K562 (cell line): ENCODE data around the gene COL25A1. TPM values are rescaled to one million over a fixed set of nuclear protein-coding genes. Genes with fewer than 3 reads are reported as not detected.

Source experiments
- ATAC-seq: fragments of 200-7000 bp; cut with Tn5 transposase; 3 replicates; pipeline ENCODE4 v1.9.1; 2020; ENCODE audit warnings: moderate library complexity
- BruUV-seq: library from RNA; stranded (reverse); fragments of 400-500 nt; replicated peaks from 2 replicates; lab custom pipeline; 2021; lab: Mats Ljungman, UMichigan
- CTCF ChIA-PET: fragments of 300-600 bp; formaldehyde crosslinking; extraction: SDS; loops from one replicate; lab custom pipeline; 2021; ENCODE audit warnings: low intra/inter-chr PET ratio; lab: Yijun Ruan, JAX
- POLR2A ChIA-PET: fragments of 300-600, 350-650 bp; sonication (Branson Sonifier 250); formaldehyde crosslinking; extraction: SDS; loops from one replicate; lab custom pipeline; 2021; ENCODE audit warnings: antibody characterized with exemption, inconsistent platforms; lab: Yijun Ruan, JAX
- DNase-seq, 4 experiments: peaks; one replicate each; pipeline versions ENCODE4 v3.0.0 to v3.0.0-alpha.2; 2011 to 2018; ENCODE audit warnings: low spot score in 3 of 4, mixed read lengths in 3 of 4; ENCODE audit errors: extremely low read depth in 1 of 4
- FAIRE-seq: peaks from 2 replicates; lab custom pipeline; 2011; peaks lifted over from hg19 to GRCh38; lab: Jason Lieb, UNC
- H2AFZ ChIP-seq: 2 replicates; pipeline ENCODE4 v1.6.0; 2011; ENCODE audit warnings: low read depth, low read length, control low read depth, inconsistent platforms
- H3K27ac ChIP-seq: fragments of 200-600 bp; 3 replicates; pipeline ENCODE4 v1.8.0; 2011; ENCODE audit warnings: low read depth, mild to moderate bottlenecking, control low read depth, inconsistent platforms, low read length, moderate library complexity, mixed read lengths; ENCODE audit errors: extremely low read depth
- H3K27me3 ChIP-seq, 2 experiments: fragments of 300-600 bp in 1 of 2; 2 replicates in 1 of 2; 3 replicates in 1 of 2; pipeline versions ENCODE4 v1.6.0 to v1.8.0; 2011; ENCODE audit warnings: inconsistent platforms in 2 of 2, low read length in 2 of 2, mild to moderate bottlenecking in 1 of 2, mixed read lengths in 1 of 2, moderate library complexity in 1 of 2; ENCODE audit not compliant: control insufficient read depth in 2 of 2, insufficient read depth in 2 of 2
- H3K36me3 ChIP-seq: fragments of 300-600 bp; 3 replicates; pipeline ENCODE4 v1.8.0; 2011; ENCODE audit warnings: mild to moderate bottlenecking, low read length, inconsistent platforms; ENCODE audit not compliant: control insufficient read depth, insufficient read depth
- H3K4me1 ChIP-seq, 2 experiments: fragments of 200-600 bp in 1 of 2; replicated peaks in 1 of 2; 2 replicates in 1 of 2; 3 replicates in 1 of 2; pipeline versions ENCODE4 v1.5.1 to v1.8.0; 2011; ENCODE audit warnings: inconsistent platforms in 2 of 2, low read length in 2 of 2, mild to moderate bottlenecking in 1 of 2, mixed read lengths in 1 of 2, moderate library complexity in 1 of 2; ENCODE audit not compliant: control insufficient read depth in 2 of 2, insufficient read depth in 2 of 2
- H3K4me2 ChIP-seq: 2 replicates; pipeline ENCODE4 v1.6.1; 2011; ENCODE audit warnings: low read length, control low read depth, inconsistent platforms, mixed read lengths; ENCODE audit not compliant: insufficient read depth
- H3K4me3 ChIP-seq: fragments of 200-600 bp; sonication (generic), shearing (Covaris generic); 2 replicates; pipeline ENCODE4 v1.5.1; 2016; ENCODE audit warnings: control low read depth, inconsistent platforms
- H3K79me2 ChIP-seq: fragments of 200-600 bp; 3 replicates; pipeline ENCODE4 v1.8.0; 2011; ENCODE audit warnings: low read length, inconsistent platforms; ENCODE audit not compliant: control insufficient read depth, insufficient read depth
- H3K9ac ChIP-seq, 2 experiments: 2 replicates each; pipeline versions ENCODE4 v1.6.0 to v1.6.1; 2011; ENCODE audit warnings: low read depth in 2 of 2, low read length in 2 of 2, control low read depth in 1 of 2, inconsistent platforms in 1 of 2, mild to moderate bottlenecking in 1 of 2, mixed read lengths in 1 of 2; ENCODE audit not compliant: insufficient read depth in 1 of 2
- H3K9me1 ChIP-seq: one replicate; pipeline ENCODE4 v1.6.0; 2011; ENCODE audit warnings: inconsistent platforms, mild to moderate bottlenecking, low read length, moderate library complexity; ENCODE audit not compliant: control insufficient read depth, insufficient read depth
- H3K9me3 ChIP-seq: replicated peaks from 2 replicates; pipeline ENCODE4 v1.5.1; 2011; ENCODE audit warnings: low read depth, low read length, inconsistent platforms; ENCODE audit not compliant: control insufficient read depth, insufficient read depth
- H4K20me1 ChIP-seq: replicated peaks from 2 replicates; pipeline ENCODE4 v1.6.1; 2011; ENCODE audit warnings: low read length, inconsistent platforms, mixed read lengths; ENCODE audit not compliant: control insufficient read depth, insufficient read depth
- CTCF ChIP-seq, 3 experiments: IDR thresholded peaks in 2 of 3; conservative IDR thresholded peaks in 1 of 3; 2 replicates each; pipeline ENCODE4 v1.5.1; 2011 to 2012; ENCODE audit warnings: low read length in 3 of 3, mild to moderate bottlenecking in 3 of 3, control low read depth in 2 of 3, improper control_type of control experiment in 1 of 3, inconsistent platforms in 1 of 3, low read depth in 1 of 3, mixed read lengths in 1 of 3, moderate library complexity in 1 of 3; ENCODE audit not compliant: insufficient read depth in 2 of 3
- DEAF1 ChIP-seq: fragments of 450-650 bp; formaldehyde crosslinking; IDR thresholded peaks from 2 replicates; pipeline ENCODE4 v1.4.0; 2020; ENCODE audit warnings: mild to moderate bottlenecking, moderate library complexity
- HDAC8 ChIP-seq: fragments of 450-650 bp; IDR thresholded peaks from 2 replicates; pipeline ENCODE4 v1.6.1; 2016; ENCODE audit warnings: mild to moderate bottlenecking, missing genetic modification characterization, moderate library complexity, missing compliant biosample characterization
- HIVEP1 ChIP-seq: fragments of 250-450 bp; sonication (Bioruptor Pico); IDR thresholded peaks from 2 replicates; pipeline ENCODE4 v1.4.0; 2020; ENCODE audit warnings: mild to moderate bottlenecking
- MBD1 ChIP-seq: fragments of 250-450 bp; sonication (Bioruptor Pico); IDR thresholded peaks from 2 replicates; pipeline ENCODE4 v1.8.0; 2022; ENCODE audit warnings: inconsistent platforms
- NONO ChIP-seq, 2 experiments: fragments of 200-400 bp in 1 of 2; fragments of 450-650 bp in 1 of 2; formaldehyde crosslinking in 1 of 2; IDR thresholded peaks; 2 replicates each; pipeline ENCODE4 v1.6.1; 2017; ENCODE audit warnings: low read depth in 2 of 2, mild to moderate bottlenecking in 2 of 2, moderate library complexity in 2 of 2, low read length in 1 of 2
- RAD21 ChIP-seq, 2 experiments: fragments of 250-450 bp in 1 of 2; fragments of 450-650 bp in 1 of 2; sonication (Bioruptor Pico) in 1 of 2; formaldehyde crosslinking in 1 of 2; IDR thresholded peaks in 1 of 2; conservative IDR thresholded peaks in 1 of 2; 2 replicates each; pipeline versions ENCODE4 v1.4.0 to v1.8.0; 2020 to 2022; ENCODE audit warnings: mild to moderate bottlenecking in 2 of 2, moderate library complexity in 1 of 2
- SMC3 ChIP-seq: conservative IDR thresholded peaks from 2 replicates; pipeline ENCODE4 v1.6.1; 2011; ENCODE audit warnings: low read depth, low read length, improper control_type of control experiment; ENCODE audit not compliant: insufficient read depth
- U2AF2 ChIP-seq: fragments of 200-400 bp; formaldehyde crosslinking; optimal IDR thresholded peaks from 2 replicates; pipeline ENCODE3; 2017; ENCODE audit warnings: low read depth, mild to moderate bottlenecking, low read length
- ZBTB26 ChIP-seq: fragments of 450-650 bp; formaldehyde crosslinking; IDR thresholded peaks from 2 replicates; pipeline ENCODE4 v1.4.0; 2022; ENCODE audit warnings: missing genetic modification characterization
- ZNF197 ChIP-seq: fragments of 200-800 bp; sonication (Bioruptor generic); IDR thresholded peaks from 2 replicates; pipeline ENCODE4 v1.6.1; 2016; ENCODE audit warnings: low read depth, missing genetic modification characterization, missing compliant biosample characterization
- ZNF507 ChIP-seq: conservative IDR thresholded peaks from 2 replicates; pipeline ENCODE4 v1.6.1; 2017; ENCODE audit warnings: missing genetic modification characterization, missing compliant biosample characterization
- WGBS: fragments of 100-300 bp; shearing (Covaris generic); methylation state at CpG from one replicate; pipeline ENCODE4 v1.1.6; 2016; ENCODE audit warnings: low coverage, mixed read lengths; ENCODE audit not compliant: insufficient coverage; ENCODE audit errors: missing lambda C conversion rate; 5-methylcytosine and 5-hydroxymethylcytosine counted together
- in situ Hi-C: fragments of 300-500 bp; cut with MboI; formaldehyde crosslinking; loops from 4 replicates; pipeline ENCODE4 v1.15.0; 2018; ENCODE audit warnings: inconsistent platforms, mixed read lengths
- intact Hi-C: fragments of 100-400 bp; cut with micrococcal nuclease; formaldehyde crosslinking; loops from 2 replicates; pipeline ENCODE4 v1.14.2; 2022
- polyA plus RNA-seq, 8 experiments: library from polyadenylated mRNA; depleted of rRNA in 4 of 8; stranded (reverse) in 5 of 8; unstranded in 3 of 8; fragments of >200 nt; fragmentation: Nextera tagmentation in 2 of 8; fragmentation: Illumina TruSeq in 1 of 8; extraction: Ambion mirVana in 2 of 8; extraction: Trizol in 1 of 8; gene quantifications; 2 replicates each; pipeline versions ENCODE4 v1.2.1 to v1.2.3, GENCODE V29; 2011 to 2014; ENCODE audit warnings: inconsistent platforms in 1 of 8, missing spikeins in 1 of 8
- total RNA-seq, 7 experiments: library from RNA; depleted of rRNA in 6 of 7; stranded (reverse); fragments of >200 nt in 6 of 7; fragmentation: Illumina TruSeq in 2 of 7; extraction: Trizol in 2 of 7; gene quantifications; 2 replicates each; pipeline versions ENCODE4 v1.2.1 to v1.2.3, GENCODE V29; 2011 to 2021; ENCODE audit warnings: low replicate concordance in 1 of 7

COL25A1 gene
- total and polyA plus RNA-seq, 9 of the 15 experiments (the other 6 are each of a cell fraction or from before 2014, with no cell fraction given) = 0.03 to 0.62 (median 0.27) TPM

GRCh38 chr4:109298279-109299010 lies 4.0 kb downstream of the COL25A1 start:
- H2AFZ ChIP-seq = 0 out of 2 replicates have a peak overlapping the region, but pooled peaks have one; percentile 33
- no peak overlapping the region for H3K27ac ChIP-seq
- peak; percentile 83 for FAIRE-seq
- H3K4me1 ChIP-seq = no peaks in the 10 kb centered on the region; a peak in 1 of 5 replicates
- H3K27me3 ChIP-seq = no peaks in the 10 kb centered on the region
- intact Hi-C loops (loop anchor here (1.0 to 10.0 kb wide), 5 partner anchors 109 to 614 kb away; no protein-coding TSS in a partner anchor), in situ Hi-C loops (no loop called here)
- no peak overlapping the region for H3K9ac ChIP-seq
- ChIA-PET CTCF (interaction anchor here (2.1 kb wide), 1 partner anchor 464 kb away, joined by 13 read pairs; no protein-coding TSS in a partner anchor), POLR2A (interaction anchor here (0.6 kb wide), 1 partner anchor 412 kb away, joined by 3 read pairs; no protein-coding TSS in a partner anchor)
- no peak overlapping the region for H3K4me2 ChIP-seq
- BruUV-seq = no TSS peak
- 38% methylated on average over 3 of the region's 3 CpGs for WGBS
- H3K9me1 ChIP-seq = no peaks in the 10 kb centered on the region
- H3K9me3 ChIP-seq = peaks cover 4% of the 10 kb centered on the region; the same call in 1 of the 2 replicates
- H3K36me3 ChIP-seq = no peaks in the 10 kb centered on the region
- peak; percentile 73 for ATAC-seq
- H3K4me3 ChIP-seq = no peak overlapping the region
- no peaks in the 10 kb centered on the region for H3K79me2 ChIP-seq
- peak; percentile 21 to 36 (median 30) for DNase-seq
- H4K20me1 ChIP-seq = no peaks in the 10 kb centered on the region
- peak; percentile 65 to 84 for TF ChIP-seq RAD21 (CRISPR knock-in tag; conservative IDR thresholded peaks at IDR 0.05 in 1 of 2, IDR thresholded peaks at IDR 0.05 in 1 of 2)
- TF ChIP-seq ZNF507 (tag) = no peak
- TF ChIP-seq CTCF (IDR thresholded peaks at IDR 0.05 in 2 of 3, conservative IDR thresholded peaks at IDR 0.05 in 1 of 3; ENCODE audit: insufficient read depth in 2 of 3, low read depth in 1 of 3, low read length in 3 of 3) = peak; percentile 62 to 77 (median 64)
- no peak for TF ChIP-seq ZNF197
- peak; percentile 60 for TF ChIP-seq SMC3
- TF ChIP-seq ZBTB26 (CRISPR knock-in tag) = no peak
- no peak for TF ChIP-seq MBD1 (CRISPR knock-in tag)
- TF ChIP-seq U2AF2 = no peak
- no peak for TF ChIP-seq NONO (IDR thresholded peaks at IDR 0.05; ENCODE audit: low read depth in 2 of 2, low read length in 1 of 2)
- TF ChIP-seq HDAC8 (tag) = no peak
- no peak for TF ChIP-seq HIVEP1 (CRISPR knock-in tag)
- peak; percentile 53; the same call in 1 of the 2 replicates for TF ChIP-seq DEAF1
